ENCODE results near the gene TLDC2.

DNA sequence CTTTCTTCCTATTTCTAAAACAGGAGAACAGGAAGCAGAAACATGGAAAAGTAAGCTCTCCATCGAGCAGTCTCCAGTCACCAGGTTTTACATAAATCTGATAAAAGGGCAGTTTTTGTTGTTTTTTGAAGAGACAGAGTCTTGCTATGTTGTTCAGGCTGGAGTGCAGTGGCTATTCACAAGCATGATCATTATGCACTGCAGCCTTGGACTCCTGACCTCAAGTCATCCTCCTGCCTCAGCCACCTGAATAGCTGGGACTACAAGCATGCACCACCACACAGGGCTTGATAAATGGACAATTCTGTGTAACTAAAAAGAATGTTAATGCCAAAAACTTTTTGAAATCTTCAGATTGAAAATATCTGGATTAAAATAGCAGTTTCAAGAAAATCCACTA is 51.8 kb downstream of the TLDC2 start:
- TF ChIP-seq POLR2A (IDR thresholded peaks at IDR 0.05) (no peak), POLR2AphosphoS5 (IDR thresholded peaks at IDR 0.05) (no peak), EP300 (IDR thresholded peaks at IDR 0.05) (no peak)
- TF ChIP-seq, protein P1, sequence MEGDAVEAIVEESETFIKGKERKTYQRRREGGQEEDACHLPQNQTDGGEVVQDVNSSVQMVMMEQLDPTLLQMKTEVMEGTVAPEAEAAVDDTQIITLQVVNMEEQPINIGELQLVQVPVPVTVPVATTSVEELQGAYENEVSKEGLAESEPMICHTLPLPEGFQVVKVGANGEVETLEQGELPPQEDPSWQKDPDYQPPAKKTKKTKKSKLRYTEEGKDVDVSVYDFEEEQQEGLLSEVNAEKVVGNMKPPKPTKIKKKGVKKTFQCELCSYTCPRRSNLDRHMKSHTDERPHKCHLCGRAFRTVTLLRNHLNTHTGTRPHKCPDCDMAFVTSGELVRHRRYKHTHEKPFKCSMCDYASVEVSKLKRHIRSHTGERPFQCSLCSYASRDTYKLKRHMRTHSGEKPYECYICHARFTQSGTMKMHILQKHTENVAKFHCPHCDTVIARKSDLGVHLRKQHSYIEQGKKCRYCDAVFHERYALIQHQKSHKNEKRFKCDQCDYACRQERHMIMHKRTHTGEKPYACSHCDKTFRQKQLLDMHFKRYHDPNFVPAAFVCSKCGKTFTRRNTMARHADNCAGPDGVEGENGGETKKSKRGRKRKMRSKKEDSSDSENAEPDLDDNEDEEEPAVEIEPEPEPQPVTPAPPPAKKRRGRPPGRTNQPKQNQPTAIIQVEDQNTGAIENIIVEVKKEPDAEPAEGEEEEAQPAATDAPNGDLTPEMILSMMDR (IDR thresholded peaks at IDR 0.05), result no peak
